WTC11 (cell line): ENCODE measurements around the gene HECTD4.

ENCODE experiments used
- ATF2 ChIP-seq: sonication (generic); formaldehyde crosslinking; IDR thresholded peaks from 2 replicates; pipeline ENCODE4 v1.8.1; 2022; ENCODE audit warnings: low read depth, missing genetic modification reagents, borderline replicate concordance
- ATF3 ChIP-seq: sonication (generic); formaldehyde crosslinking; conservative IDR thresholded peaks from 2 replicates; pipeline ENCODE4 v1.8.1; 2022; ENCODE audit warnings: mild to moderate bottlenecking, missing genetic modification reagents
- CREM ChIP-seq: sonication (generic); formaldehyde crosslinking; IDR thresholded peaks from 2 replicates; pipeline ENCODE4 v1.8.1; 2022; ENCODE audit warnings: mild to moderate bottlenecking, missing genetic modification reagents, moderate library complexity
- CTCF ChIP-seq: fragments of 200-600 bp; IDR thresholded peaks from 2 replicates; pipeline ENCODE4 v1.8.0; 2022; ENCODE audit warnings: antibody characterized with exemption
- FOXJ3 ChIP-seq: sonication (generic); formaldehyde crosslinking; IDR thresholded peaks from 2 replicates; pipeline ENCODE4 v1.9.0; 2021; ENCODE audit warnings: missing genetic modification reagents, mild to moderate bottlenecking, borderline replicate concordance
- IRF1 ChIP-seq: sonication (generic); formaldehyde crosslinking; IDR thresholded peaks from 2 replicates; pipeline ENCODE4 v1.8.0; 2023; ENCODE audit warnings: missing genetic modification reagents
- MLX ChIP-seq: sonication (generic); formaldehyde crosslinking; IDR thresholded peaks from 2 replicates; pipeline ENCODE4 v1.8.1; 2023; ENCODE audit warnings: mild to moderate bottlenecking, missing genetic modification reagents, moderate library complexity
- NFE2L1 ChIP-seq: sonication (generic); formaldehyde crosslinking; IDR thresholded peaks from 2 replicates; pipeline ENCODE4 v1.8.1; 2023; ENCODE audit warnings: missing genetic modification reagents
- RELA ChIP-seq: sonication (generic); formaldehyde crosslinking; IDR thresholded peaks from 2 replicates; pipeline ENCODE4 v1.8.1; 2022; ENCODE audit warnings: missing genetic modification reagents, mild to moderate bottlenecking, borderline replicate concordance
- TCF7 ChIP-seq: sonication (generic); formaldehyde crosslinking; IDR thresholded peaks from 2 replicates; pipeline ENCODE4 v1.8.0; 2022; ENCODE audit warnings: mild to moderate bottlenecking, low read depth, missing genetic modification reagents, moderate library complexity
- ZBTB43 ChIP-seq: sonication (generic); formaldehyde crosslinking; IDR thresholded peaks from 2 replicates; pipeline ENCODE4 v1.8.1; 2023; ENCODE audit warnings: mild to moderate bottlenecking, missing genetic modification reagents
- ZNF138 ChIP-seq: sonication (generic); formaldehyde crosslinking; conservative IDR thresholded peaks from 2 replicates; pipeline ENCODE4 v1.8.1; 2022; ENCODE audit warnings: mild to moderate bottlenecking, moderate library complexity, missing genetic modification reagents
- ZNF317 ChIP-seq: sonication (generic); formaldehyde crosslinking; IDR thresholded peaks from 2 replicates; pipeline ENCODE4 v1.8.1; 2023; ENCODE audit warnings: low read depth, mild to moderate bottlenecking, moderate library complexity, missing genetic modification reagents, borderline replicate concordance
- ZNF423 ChIP-seq: fragments of 250-450 bp; sonication (Bioruptor Pico); IDR thresholded peaks from 2 replicates; pipeline ENCODE4 v2.1.2; 2022; ENCODE audit warnings: mild to moderate bottlenecking, moderate library complexity

GRCh38 chr12:112258926-112259325, 123.3 kb downstream of the HECTD4 start:
- TF ChIP-seq CTCF (no peak), MLX (CRISPR knock-in tag) (no peak), NFE2L1 (no peak), ZNF423 (CRISPR knock-in tag) (no peak), RELA (no peak), ATF2 (CRISPR knock-in tag) (no peak), IRF1 (CRISPR knock-in tag) (no peak), ZNF138 (CRISPR knock-in tag) (no peak), TCF7 (CRISPR knock-in tag) (no peak), FOXJ3 (CRISPR knock-in tag) (no peak), ZBTB43 (no peak), ZNF317 (CRISPR knock-in tag) (no peak), CREM (CRISPR knock-in tag) (no peak), ATF3 (no peak)
